Measurements from ENCODE around the gene GPR22. TPM values are rescaled to one million over a fixed set of nuclear protein-coding genes. Genes with fewer than 3 reads are reported as not detected.

Gene GPR22
- total RNA-seq, result not detected in 3 replicates
- long read RNA-seq, result 0 reads

- Mint-ChIP-seq H3K9me3 (ENCODE audit: low read depth) (no peaks in the 10 kb centered on the region), H3K4me3 (ENCODE audit: unreplicated experiment) (no peak within 1 kb of the TSS), H3K27ac (ENCODE audit: unreplicated experiment) (no peak within 1 kb of the TSS), H3K27me3 (ENCODE audit: low read depth) (no peaks in the 10 kb centered on the region), H3K4me1 (ENCODE audit: low read depth) (no peaks in the 10 kb centered on the region), H3K36me3 (ENCODE audit: low read depth) (no peaks in the 10 kb centered on the region)
- DNase-seq (ENCODE audit: low spot score), result no peak
- no peak for TF ChIP-seq CTCF (IDR thresholded peaks at IDR 0.05)
Observed at GRCh38 chr7:107469929-107470328, at the start of gene GPR22. Gene GPR22, plus strand, starts transcription at chr7:107470057. Its CDS starts 4,004 bp downstream, at chr7:107474061.

GRCh38 chr7:107427462-107427861 lies 42.4 kb upstream of the GPR22 start:
- Mint-ChIP-seq H3K27ac (ENCODE audit: unreplicated experiment) (no peak overlapping the region), H3K27me3 (ENCODE audit: low read depth) (no peaks in the 10 kb centered on the region), H3K4me1 (ENCODE audit: low read depth) (peaks cover 8% of the 10 kb centered on the region), H3K36me3 (ENCODE audit: low read depth) (no peaks in the 10 kb centered on the region), H3K9me3 (ENCODE audit: low read depth) (peaks cover 5% of the 10 kb centered on the region), H3K4me3 (ENCODE audit: unreplicated experiment) (no peak overlapping the region)
- no peak for TF ChIP-seq CTCF (IDR thresholded peaks at IDR 0.05)
- DNase-seq (ENCODE audit: low spot score), result no peak

GRCh38 chr7:107428642-107429041 lies 41.2 kb upstream of the GPR22 start:
- DNase-seq (ENCODE audit: low spot score), result no peak
- peaks cover 9% of the 10 kb centered on the region for H3K4me1 Mint-ChIP-seq (ENCODE audit: low read depth)
- no peak overlapping the region for H3K4me3 Mint-ChIP-seq (ENCODE audit: unreplicated experiment)

GRCh38 chr7:107430057-107430456 lies 39.8 kb upstream of the GPR22 start:
- H3K27ac Mint-ChIP-seq (ENCODE audit: unreplicated experiment), result no peak overlapping the region
- TF ChIP-seq CTCF (IDR thresholded peaks at IDR 0.05), result no peak
- peaks cover 11% of the 10 kb centered on the region for H3K4me1 Mint-ChIP-seq (ENCODE audit: low read depth)
- H3K9me3 Mint-ChIP-seq (ENCODE audit: low read depth), result peaks cover 8% of the 10 kb centered on the region
- DNase-seq (ENCODE audit: low spot score), result no peak
- no peak overlapping the region for H3K4me3 Mint-ChIP-seq (ENCODE audit: unreplicated experiment)
- H3K36me3 Mint-ChIP-seq (ENCODE audit: low read depth), result peaks cover 3% of the 10 kb centered on the region
- no peaks in the 10 kb centered on the region for H3K27me3 Mint-ChIP-seq (ENCODE audit: low read depth)

More at GRCh38 chr7:107428642-107429041, 41.2 kb upstream of the GPR22 start:
- Mint-ChIP-seq H3K9me3 (ENCODE audit: low read depth) (peaks cover 8% of the 10 kb centered on the region), H3K27me3 (ENCODE audit: low read depth) (no peaks in the 10 kb centered on the region), H3K27ac (ENCODE audit: unreplicated experiment) (no peak overlapping the region), H3K36me3 (ENCODE audit: low read depth) (peaks cover 3% of the 10 kb centered on the region)
- TF ChIP-seq CTCF (IDR thresholded peaks at IDR 0.05), result no peak

- H3K27ac Mint-ChIP-seq (ENCODE audit: unreplicated experiment), result no peak overlapping the region
- peaks cover 12% of the 10 kb centered on the region for H3K4me1 Mint-ChIP-seq (ENCODE audit: low read depth)
- H3K36me3 Mint-ChIP-seq (ENCODE audit: low read depth), result peaks cover 3% of the 10 kb centered on the region
- no peaks in the 10 kb centered on the region for H3K27me3 Mint-ChIP-seq (ENCODE audit: low read depth)
- no peak overlapping the region for H3K4me3 Mint-ChIP-seq (ENCODE audit: unreplicated experiment)
- H3K9me3 Mint-ChIP-seq (ENCODE audit: low read depth), result peaks cover 8% of the 10 kb centered on the region
- no peak for DNase-seq (ENCODE audit: low spot score)
- TF ChIP-seq CTCF (IDR thresholded peaks at IDR 0.05), result no peak
Observed at GRCh38 chr7:107432261-107432660, 37.6 kb upstream of the GPR22 start.
